PFSK-1 (cell line): ENCODE data around the gene SCN2B.

Source experiments
- FOXP2 ChIP-seq: optimal IDR thresholded peaks from 2 replicates; pipeline ENCODE3; 2011; ENCODE audit warnings: borderline replicate concordance, control low read depth, inconsistent platforms; ENCODE audit not compliant: insufficient read depth; ENCODE audit errors: extremely low read length, extremely low read depth
- POLR2AphosphoS5 ChIP-seq: IDR thresholded peaks from 2 replicates; pipeline ENCODE4 v1.6.1; 2012; ENCODE audit warnings: low read depth, mild to moderate bottlenecking, control low read depth, low read length, moderate library complexity
- REST ChIP-seq, 2 experiments: IDR thresholded peaks; 2 replicates each; pipeline versions ENCODE4 v1.6.1 to v1.8.0; 2011 to 2012; ENCODE audit warnings: low read depth in 2 of 2, low read length in 2 of 2, control low read depth in 1 of 2, inconsistent platforms in 1 of 2, mild to moderate bottlenecking in 1 of 2, moderate library complexity in 1 of 2; ENCODE audit not compliant: insufficient read depth in 1 of 2
- SIN3A ChIP-seq: IDR thresholded peaks from 2 replicates; pipeline ENCODE4 v1.6.1; 2012; ENCODE audit warnings: mild to moderate bottlenecking, low read length, moderate library complexity, borderline replicate concordance; ENCODE audit not compliant: insufficient read depth
- TAF1 ChIP-seq: IDR thresholded peaks from 2 replicates; pipeline ENCODE4 v1.6.1; 2012; ENCODE audit warnings: low read length, control low read depth, borderline replicate concordance; ENCODE audit not compliant: insufficient read depth

SCN2B gene

GRCh38 chr11:118152020-118152551 is 24.4 kb downstream of the SCN2B start:
- no peak for TF ChIP-seq SIN3A

- TF ChIP-seq REST (IDR thresholded peaks at IDR 0.05; ENCODE audit: insufficient read depth in 1 of 2, low read depth in 2 of 2, low read length in 2 of 2) (no peak), TAF1 (no peak), POLR2AphosphoS5 (no peak), SIN3A (no peak), FOXP2 (no peak)
Measured at GRCh38 chr11:118151431-118151830, 25.0 kb downstream of the SCN2B start.

GRCh38 chr11:118149493-118149892 is 26.9 kb downstream of the SCN2B start:
- TF ChIP-seq FOXP2 (no peak), SIN3A (no peak), TAF1 (no peak), POLR2AphosphoS5 (no peak), REST (IDR thresholded peaks at IDR 0.05; ENCODE audit: insufficient read depth in 1 of 2, low read depth in 2 of 2, low read length in 2 of 2) (no peak)

- TF ChIP-seq SIN3A (no peak), POLR2AphosphoS5 (no peak), TAF1 (no peak), REST (IDR thresholded peaks at IDR 0.05; ENCODE audit: insufficient read depth in 1 of 2, low read depth in 2 of 2, low read length in 2 of 2) (no peak), FOXP2 (no peak)
Measured at GRCh38 chr11:118148856-118149255, 27.6 kb downstream of the SCN2B start.

GRCh38 chr11:118148240-118148639 is 28.2 kb downstream of the SCN2B start:
- TF ChIP-seq FOXP2 (no peak), REST (IDR thresholded peaks at IDR 0.05; ENCODE audit: insufficient read depth in 1 of 2, low read depth in 2 of 2, low read length in 2 of 2) (no peak)

GRCh38 chr11:118147502-118147901 is 28.9 kb downstream of the SCN2B start:
- no peak for TF ChIP-seq POLR2AphosphoS5
- TF ChIP-seq TAF1: 0 out of 2 replicates have a peak, but pooled peaks have one; percentile 26
